ENCODE results near the gene AHCTF1.
A peak's percentile ranks its signal among the peaks of the same experiment; 100 is the strongest.
"Not testable (repeated sequence)": the region's sequence is repeated elsewhere in the genome, so short reads cannot be mapped to it uniquely, and the experiment has no call there.

Gene AHCTF1

DNA sequence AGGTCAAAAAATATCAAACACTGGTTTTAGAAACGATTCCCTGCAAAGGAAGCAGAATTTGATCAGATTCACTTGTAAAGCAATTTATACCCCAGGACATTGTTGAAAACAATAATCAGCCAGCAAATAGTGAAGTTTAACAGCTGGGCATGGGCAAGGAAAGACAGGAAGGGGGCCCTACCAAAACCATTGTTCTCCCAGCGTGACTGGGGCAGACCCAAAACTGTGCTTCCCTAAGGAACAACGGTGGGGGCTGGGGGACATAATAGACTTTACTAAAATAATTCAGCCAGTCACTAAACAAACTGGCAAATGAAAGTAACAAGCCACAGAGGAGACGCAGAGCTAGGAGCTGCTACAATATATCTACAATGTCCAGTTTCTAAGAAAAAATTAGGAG, 100.2 kb downstream of the AHCTF1 start:
- DNase-seq: peak; percentile 38

DNA sequence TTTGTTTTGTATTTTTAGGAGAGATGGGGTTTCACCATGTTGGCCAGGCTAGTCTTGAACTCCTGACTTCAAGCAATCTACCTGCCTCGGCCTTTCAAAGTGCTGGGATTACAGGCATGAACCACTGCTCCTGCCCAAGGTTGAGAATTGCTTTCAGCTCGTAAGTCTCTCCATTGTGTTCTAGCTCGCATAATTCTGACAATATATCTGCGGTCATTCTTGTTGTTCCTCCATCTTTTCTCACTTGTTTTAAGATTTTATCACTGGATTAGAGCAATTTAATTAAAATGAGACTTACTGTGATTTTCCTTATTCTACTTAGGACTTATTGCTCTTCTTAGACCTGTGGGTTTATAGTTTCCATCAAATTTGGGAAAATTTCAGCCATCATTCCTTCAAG, 102.9 kb downstream of the AHCTF1 start:
- DNase-seq: no peak

DNA sequence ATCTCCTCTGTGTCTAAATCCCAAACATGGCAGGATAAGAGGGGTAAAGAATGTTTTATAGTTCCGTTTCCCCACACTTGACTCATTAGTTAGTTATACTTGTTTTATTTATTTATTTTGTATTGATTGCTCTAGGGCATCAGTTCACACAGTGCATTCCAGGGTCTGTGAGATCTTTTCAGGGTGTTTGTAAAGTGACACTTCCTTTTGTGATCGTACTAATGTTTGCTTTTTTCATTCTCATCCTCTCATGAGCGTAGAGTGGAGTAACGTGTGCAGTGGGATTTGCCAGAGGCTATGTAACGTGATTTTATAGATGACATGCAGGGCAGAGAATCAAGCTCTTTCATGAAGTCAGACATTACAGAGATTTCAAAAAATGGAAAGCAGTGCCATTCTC, 104.4 kb downstream of the AHCTF1 start:
- DNase-seq: peak; percentile 47

DNA sequence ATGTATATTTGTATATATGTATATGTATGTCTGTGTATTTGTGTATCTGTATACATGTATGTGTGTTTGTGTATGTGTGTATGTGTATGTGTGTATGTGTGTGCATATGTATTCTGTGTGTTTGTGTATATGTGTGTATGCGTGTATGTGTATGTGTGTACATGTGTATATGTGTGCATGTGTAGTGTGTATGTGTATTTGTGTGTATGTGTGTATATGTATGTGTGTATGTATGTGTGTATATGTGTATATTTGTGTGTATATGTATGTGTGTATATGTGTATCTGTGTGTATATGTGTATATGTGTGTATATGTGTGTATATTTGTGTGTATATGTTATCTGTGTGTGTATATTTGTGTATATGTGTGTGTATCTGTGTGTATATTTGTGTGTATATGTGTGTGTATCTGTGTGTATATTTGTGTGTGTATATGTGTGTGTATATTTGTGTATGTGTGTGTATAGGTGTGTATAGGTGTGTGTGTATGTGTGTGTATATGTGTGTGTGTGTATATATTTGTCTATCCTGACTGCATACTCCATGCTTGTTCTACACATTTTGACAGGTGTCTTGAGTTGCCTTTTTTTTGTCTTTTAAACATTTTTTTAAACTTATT, 106.1 kb downstream of the AHCTF1 start:
- DNase-seq: no peak

GRCh38 chr1:246824541-246824940, 107.2 kb downstream of the AHCTF1 start:
- DNase-seq: no peak

DNA sequence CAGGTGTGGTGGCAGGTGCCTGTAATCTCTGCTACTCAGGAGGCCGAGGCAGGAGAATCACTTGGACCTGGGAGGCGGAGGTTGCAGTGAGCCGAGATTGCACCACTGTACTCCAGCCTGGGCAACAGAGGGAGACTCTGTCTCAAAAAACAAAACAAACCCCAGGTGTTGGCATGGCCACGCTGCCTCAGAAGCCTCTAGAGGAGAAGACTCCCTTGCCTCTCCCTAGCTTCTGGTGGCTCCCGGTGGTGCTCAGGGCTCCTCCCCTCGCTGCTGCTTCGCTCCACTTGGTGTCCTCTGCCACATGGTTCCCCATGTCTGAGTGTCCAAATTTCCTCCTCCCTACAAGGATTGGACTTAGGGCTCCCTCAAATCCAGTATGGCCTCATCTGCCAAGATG, 109.6 kb downstream of the AHCTF1 start:
- not testable (repeated sequence) for DNase-seq

DNA sequence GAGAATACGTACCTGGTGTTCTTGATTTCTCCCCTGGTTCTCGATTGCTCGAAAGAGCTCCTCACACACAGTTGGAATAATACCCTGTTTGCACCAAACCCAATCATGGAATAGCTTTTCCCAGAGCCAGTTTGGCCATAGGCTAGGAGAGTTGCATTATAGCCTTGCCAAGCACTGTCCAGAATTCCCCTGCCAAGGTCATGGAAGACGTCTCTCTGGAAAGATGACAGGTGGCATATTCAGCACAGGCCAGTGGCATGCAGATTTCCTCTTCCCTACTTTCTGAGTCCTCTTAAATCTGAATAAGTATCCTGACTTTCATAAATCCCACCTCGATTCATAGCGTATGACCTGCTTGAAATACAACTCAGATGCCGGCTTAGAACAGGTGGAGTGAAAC, 111.1 kb downstream of the AHCTF1 start:
- no peak for DNase-seq

GRCh38 chr1:246817778-246818177, 114.0 kb downstream of the AHCTF1 start:
- DNase-seq: peak; percentile 50

- no peak for DNase-seq
These were observed 116.0 kb downstream of the AHCTF1 start for GRCh38 chr1:246815693-246816270.

- DNase-seq: no peak
These were observed 116.9 kb downstream of the AHCTF1 start for GRCh38 chr1:246814890-246815289.

- DNase-seq: not testable (repeated sequence)
These were observed 118.4 kb downstream of the AHCTF1 start for GRCh38 chr1:246813325-246813724.

DNA sequence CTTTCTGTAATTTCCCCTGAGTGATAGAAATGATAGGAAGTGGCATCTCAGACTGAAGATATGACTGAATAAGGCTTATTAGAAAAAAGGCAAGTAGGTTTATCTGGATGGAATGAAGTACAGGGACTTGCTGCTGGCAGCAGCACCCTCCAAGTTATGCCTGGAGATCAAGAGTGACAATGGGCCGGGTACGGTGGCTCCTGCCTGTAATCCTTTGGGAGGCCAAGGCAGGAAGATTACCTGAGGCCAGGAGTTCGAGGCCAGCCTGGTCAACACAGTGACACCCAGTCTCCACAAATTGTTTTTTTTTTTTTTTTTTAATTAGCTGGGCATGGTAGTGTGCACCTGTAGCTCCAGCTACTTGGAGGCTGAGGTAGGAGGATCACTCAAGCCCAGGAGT, 119.8 kb downstream of the AHCTF1 start:
- no peak for DNase-seq

DNA sequence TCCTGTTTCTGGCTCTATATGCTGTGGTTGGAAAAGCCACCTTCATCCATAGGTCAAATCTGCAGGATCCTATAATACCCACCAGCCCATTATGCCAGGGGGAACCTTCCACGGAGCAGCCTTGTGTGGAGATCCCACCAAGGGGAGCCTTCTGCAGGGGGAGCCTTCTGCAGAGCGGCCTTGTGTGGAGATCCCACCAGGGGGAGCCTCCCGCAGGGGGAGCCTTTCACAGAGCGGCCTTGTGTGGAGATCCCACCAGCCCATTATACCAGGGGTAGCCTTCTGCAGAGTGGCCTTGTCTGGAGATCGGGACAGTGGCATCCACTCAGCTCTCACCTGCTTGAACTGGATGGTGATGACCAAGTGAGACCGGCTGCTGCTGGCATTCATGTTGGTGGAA, 122.3 kb downstream of the AHCTF1 start:
- no peak for DNase-seq

DNA sequence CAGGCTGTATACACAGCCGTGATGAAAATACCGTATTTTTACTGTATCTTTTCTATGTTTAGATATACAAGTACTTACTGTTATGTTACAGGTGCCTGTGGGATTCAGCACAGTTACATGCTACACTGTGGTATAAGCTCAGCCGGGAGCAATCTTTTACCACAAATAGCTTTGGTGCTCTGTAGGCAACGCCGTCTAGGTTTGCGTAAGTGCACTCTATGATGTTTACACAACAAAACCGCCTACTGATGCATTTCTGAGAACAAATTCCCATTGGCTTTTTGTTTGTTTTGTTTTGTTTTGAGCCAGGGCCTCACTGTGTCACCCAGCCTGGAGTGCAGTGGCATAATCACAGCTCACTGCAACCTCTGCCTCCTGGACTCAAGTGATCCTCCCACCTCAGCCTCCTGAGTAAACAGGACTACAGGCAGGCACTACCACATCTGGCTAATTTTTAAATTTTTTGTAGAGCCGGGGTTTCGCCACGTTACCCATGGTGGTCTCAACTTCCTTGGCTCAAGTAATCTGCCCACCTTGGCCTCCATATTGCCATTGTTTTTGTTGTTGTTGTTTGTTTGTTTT, 126.5 kb downstream of the AHCTF1 start:
- DNase-seq: no peak

DNA sequence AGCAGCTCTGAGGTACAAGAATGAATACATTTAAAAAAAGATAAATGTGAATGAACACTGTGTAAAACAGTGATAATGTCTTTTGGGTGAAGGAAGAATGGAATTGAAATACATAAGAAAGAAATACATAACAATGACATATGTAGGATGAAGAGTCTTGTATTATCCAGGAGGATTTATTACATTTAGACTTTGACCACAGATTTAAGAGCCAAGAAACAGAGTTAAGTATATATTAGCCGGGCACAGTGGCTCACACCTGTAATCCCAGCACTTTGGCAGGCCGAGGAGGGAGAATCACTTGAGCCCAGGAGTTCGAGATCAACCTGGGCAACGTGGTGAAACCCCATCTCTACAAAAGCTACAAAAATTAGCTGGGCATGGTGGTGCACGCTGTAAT, 127.9 kb downstream of the AHCTF1 start:
- no peak for DNase-seq

- no peak for DNase-seq
These were observed 128.4 kb downstream of the AHCTF1 start for GRCh38 chr1:246803373-246803772.

DNA sequence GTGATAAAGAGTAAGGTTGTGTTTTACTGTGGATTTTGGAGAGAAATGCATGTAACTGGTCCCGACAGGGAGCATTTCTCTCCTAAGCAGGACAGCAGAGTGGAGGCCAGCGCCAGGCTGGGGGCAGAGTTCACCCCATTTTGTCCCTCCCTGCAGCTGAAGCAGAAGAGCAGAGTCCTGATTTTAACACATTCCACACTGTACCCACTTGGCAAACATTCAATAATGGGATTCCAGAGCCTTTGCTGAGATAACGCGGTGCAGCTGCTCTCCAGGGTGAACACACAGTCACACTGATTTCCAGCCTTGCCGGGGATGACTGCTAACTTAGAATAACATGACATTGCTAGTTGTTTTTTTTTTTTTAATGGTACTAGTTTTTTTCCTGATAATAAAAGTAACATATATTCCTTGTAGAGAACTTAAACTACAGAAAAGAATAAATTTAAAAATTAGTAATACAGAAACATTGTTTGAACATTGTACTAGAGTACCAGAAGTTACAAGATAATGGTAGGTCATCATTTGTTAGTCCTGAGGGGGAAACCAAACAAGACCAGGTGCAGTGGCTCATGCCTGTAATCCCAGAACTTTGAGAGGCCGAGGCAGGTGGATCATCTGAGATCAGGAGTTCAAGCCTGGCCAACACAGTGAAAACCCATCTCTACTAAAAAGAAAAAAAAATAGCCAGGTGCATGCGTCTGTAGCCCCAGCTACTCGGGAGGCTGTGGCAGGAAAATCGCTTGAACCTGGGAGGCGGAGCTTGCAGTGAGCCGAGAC, 130.3 kb downstream of the AHCTF1 start:
- no peak for DNase-seq

DNA sequence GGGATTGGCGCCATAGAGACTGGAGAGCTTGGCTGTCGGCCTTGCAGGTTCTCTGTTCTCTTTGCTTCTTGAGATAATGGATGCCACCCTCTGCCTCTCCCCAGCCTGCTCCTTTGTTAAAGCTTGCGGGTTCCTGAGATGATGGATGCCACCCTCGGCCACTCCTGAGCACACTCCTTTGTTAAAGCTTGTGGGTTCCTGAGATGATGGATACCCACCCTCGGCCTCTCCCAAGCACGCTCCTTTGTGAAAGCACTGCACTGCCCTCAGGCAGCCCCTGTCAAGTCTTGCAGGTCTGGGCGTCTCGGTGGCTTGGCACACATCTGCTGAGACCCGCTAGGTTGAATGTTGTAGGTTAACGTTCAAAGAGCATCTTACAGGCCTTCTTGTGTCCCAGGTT, 131.0 kb downstream of the AHCTF1 start:
- DNase-seq: peak; percentile 47

GRCh38 chr1:246800356-246800755, 131.4 kb downstream of the AHCTF1 start:
- DNase-seq: no peak

DNA sequence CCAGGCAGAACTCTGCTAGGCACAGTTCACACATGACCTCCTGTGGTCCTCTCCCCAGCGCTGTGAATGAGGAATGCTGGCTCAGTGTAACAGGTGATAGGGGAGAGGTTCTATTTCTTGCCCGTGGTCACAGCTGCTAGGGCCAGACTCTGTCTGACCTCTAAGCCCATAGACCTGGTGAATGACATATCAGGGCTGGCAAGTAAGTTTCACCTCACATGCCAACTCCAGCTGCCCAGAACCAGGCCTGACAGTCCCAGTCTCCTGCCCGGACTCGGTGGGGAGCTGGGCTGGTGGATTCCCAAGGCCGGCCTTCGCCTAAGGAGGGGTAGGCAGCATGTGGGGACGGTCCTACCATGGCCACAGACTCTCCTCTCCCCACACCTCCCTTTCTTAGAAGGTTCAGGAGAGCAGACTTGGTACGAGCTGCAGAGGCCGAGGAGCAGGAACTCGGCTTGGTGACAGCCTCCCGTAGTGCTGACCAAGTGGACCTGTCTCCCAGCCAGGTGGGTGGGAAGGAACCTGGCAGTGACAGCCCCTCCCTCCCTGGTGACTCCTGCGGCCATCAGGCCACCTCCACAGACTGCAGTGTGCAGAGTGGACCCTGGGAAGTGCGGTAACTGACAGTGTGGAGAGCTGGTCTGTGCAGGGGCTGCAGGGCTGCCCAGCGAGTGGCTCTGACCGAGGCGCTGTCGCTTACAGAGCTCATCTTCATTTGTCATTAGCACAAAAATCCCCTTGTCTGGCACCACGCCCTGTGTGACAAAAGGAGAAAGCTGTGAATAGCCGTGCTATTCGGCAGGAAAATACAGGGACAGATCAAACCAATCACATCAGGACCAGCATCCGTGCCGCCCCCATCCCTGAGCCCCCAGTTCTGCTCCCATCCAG, 132.9 kb downstream of the AHCTF1 start:
- DNase-seq: no peak

DNA sequence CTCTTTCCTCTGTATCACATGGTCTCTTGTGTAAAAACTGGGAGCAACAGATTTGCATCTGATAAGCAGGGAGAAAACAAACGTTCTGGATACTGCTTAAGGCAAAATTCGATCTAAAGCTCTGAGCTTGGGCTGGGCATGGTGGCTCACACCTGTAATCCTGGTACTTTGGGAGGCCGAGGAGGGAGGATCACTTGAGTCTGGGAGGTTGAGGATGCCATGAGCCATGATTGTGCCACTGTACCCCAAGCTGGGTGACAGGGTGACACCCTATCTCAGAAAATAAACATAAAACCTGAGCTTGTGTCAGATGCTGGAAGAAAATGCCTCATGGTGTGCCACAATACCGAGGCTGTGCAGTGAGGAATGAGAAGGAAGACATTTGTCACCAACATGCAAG, 133.6 kb downstream of the AHCTF1 start:
- DNase-seq: no peak

GRCh38 chr1:246797597-246797996, 134.2 kb downstream of the AHCTF1 start:
- DNase-seq: no peak

GRCh38 chr1:246797157-246797556, 134.6 kb downstream of the AHCTF1 start:
- DNase-seq: no peak
